Amniotic stem cell (primary cell): ENCODE data around the gene ACTL6B.
A peak's percentile ranks its signal among the peaks of the same experiment; 100 is the strongest.

Experiments
- DNase-seq: peaks from one replicate; lab custom pipeline; 2025; lab: John Stamatoyannopoulos, UW

Gene ACTL6B

DNA sequence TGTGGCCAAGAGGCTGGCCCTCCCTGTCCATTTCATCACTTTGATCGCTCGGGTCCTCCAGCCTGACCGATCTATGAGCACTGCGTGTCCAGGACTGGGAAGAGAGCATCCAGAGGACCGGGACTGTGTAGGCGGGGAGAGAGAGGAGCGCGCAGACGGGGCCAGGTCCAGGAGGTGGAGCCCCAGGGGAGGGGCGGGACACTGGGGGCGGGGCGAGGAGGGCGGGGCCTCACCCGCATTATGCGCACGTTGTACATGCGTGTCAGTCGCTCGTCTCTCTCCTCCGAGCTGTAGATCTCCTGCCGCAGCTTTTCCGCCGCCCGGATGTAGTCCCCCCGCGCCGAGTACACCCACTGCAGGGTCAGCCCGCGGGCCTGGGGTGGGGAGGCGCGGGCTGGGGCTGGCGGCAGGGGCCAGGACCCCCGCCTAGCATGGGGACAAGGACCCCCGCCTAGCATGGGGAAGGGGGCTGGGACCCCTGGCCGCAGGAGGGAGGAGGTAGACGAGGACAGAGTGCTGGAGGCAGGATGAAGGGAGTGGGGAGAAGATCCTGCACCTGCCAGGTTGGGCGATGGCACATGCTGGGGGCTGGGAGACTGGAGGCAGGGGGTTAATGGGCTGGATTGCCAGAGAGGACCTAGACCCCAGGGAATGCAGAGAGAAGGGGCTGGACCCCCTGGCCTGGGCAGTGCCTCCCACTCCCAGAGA is 29.6 kb downstream of the ACTL6B start:
- peak; percentile 47 for DNase-seq

DNA sequence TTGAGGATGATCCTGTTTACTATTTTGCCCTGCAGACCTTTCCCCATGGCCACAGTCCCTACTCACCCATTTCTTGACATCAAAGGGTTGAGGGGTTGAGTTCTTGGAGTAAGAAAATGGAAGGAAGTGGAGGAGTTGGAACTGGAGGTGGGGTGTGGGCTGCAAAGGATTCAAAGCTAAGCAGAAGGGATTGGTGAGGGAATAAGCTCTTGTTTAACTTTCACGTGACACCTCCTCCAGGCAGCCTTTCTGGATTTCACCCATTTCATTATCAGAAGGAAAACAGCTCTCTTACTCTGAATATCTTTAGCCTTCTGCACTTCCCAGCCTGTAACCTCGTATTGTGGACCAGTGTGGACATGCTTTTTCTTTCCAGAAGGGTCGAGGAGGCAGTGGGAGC is 30.2 kb downstream of the ACTL6B start:
- DNase-seq = no peak

DNA sequence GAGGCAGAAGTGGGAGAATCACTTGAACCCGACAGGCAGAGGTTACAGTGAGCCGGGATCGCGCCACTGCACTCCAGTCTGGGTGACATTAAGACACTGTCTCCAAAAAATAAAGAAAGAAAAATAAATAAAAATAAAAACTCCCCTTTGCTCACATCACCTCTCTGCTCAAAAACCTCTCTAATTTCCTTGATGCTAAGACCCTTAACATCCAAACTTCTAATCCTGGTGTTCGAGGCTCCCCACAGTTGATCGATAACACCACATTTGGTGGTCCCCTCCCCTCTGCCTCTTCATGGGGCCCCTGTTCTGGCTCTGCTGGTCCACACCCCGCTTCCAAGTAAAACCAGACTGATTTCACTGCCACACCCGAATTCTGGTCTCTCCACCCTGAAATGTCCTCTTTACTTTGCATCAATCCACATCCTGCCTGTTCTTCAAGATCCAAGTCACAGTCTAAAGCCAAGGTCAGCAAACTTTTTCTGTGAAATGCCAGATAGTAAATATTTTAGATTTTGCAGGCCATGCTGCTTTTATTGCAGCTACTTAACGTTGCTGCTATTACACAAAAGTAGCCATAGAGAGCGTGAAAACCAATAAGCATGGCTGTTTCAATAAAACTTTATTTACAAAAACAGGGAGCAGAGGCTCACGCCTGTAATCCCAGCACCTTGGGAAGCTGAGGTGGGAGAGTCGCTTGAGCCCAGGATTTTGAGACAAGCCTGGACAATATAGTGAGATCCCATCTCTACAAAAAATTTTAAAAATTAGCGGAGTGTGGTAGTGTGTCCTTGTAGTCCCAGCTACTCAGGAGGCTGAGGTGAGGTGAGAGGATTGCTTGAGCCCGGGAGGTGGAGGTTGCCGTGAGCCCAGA is 32.1 kb downstream of the ACTL6B start:
- no peak for DNase-seq

DNA sequence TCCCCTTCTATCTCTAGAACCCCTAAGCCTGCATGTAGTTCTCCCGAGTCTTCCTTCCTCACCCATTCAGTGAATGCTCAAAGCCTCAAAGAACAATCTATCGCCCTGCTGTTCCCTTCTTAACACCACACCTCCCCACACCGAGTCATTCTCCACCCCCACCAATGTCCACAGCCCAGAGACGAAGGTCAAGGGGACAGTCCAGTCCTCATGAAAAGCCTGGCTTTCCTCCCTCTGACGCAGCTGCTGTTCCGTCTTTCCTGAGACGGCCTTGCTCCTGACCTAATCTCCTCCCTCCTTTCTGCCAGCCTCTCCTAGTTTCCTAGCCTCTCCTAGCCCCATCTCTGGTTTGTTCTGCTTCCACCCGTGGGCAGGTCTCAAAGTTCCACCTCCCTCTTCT is 34.7 kb downstream of the ACTL6B start:
- DNase-seq = no peak

DNA sequence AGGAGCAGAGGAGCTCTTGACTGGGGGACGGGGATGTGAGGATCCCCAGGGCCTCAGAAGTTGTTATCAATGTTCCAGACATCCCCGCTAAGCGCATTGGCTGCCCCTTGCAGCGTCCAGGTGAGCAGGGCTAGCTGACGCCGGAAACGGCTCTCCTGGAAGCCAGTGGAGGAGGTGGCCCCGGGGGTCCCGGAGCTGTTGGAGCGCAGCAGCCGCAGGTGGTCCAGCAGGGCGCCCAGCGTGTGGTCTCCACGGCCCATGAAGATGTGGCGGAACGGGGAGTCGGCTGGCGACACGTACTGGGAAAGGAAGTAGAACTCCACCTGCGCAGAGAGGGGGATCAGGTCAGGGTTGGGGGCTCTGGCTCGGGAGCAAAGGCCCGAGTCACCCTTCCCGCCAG is 35.4 kb downstream of the ACTL6B start:
- DNase-seq = no peak

DNA sequence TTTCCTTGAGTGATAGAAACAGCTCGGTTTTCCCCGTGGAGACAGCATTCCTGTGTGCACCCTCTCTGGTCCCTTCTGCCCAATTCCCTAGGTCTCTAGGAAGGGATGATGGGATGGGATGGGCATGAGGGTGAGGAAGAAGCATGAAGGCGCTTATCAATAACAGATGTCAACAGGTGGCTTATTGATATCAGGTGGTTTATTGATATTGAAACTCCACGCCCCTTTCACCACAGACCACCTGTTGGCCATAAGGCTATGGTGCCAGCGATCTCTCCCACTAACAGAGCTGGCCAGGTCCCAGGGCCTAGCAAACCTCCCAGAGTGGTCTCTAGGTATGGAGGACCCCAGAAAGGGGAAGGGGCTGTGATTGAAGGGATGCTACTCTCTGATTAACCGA is 36.0 kb downstream of the ACTL6B start:
- DNase-seq = no peak

DNA sequence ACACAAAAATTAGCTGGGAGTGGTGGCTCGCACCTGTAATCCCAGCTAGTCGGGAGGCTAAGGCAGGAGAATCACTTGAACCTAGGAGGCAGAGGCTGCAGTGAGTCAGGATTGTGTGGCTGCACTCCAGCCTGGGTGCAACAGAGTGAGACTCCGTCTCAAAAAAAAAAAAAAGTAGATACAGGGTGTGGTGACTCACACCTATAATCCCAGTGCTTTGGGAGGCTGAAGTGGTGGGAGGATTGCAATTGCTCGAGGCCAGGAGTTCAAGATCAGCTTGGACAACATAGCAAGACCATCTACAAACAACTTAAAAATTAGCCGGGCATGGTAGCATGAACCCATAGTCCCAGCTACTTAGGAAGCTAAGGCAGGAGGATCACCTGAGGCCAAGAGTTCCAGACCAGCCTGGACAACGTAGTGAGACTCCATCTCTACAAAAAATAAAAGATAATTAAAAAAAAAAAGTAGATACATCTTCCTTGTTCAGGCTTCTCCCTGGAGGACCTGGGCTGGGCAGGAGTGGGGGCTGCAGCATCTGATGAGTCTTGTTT is 41.9 kb downstream of the ACTL6B start:
- no peak for DNase-seq

DNA sequence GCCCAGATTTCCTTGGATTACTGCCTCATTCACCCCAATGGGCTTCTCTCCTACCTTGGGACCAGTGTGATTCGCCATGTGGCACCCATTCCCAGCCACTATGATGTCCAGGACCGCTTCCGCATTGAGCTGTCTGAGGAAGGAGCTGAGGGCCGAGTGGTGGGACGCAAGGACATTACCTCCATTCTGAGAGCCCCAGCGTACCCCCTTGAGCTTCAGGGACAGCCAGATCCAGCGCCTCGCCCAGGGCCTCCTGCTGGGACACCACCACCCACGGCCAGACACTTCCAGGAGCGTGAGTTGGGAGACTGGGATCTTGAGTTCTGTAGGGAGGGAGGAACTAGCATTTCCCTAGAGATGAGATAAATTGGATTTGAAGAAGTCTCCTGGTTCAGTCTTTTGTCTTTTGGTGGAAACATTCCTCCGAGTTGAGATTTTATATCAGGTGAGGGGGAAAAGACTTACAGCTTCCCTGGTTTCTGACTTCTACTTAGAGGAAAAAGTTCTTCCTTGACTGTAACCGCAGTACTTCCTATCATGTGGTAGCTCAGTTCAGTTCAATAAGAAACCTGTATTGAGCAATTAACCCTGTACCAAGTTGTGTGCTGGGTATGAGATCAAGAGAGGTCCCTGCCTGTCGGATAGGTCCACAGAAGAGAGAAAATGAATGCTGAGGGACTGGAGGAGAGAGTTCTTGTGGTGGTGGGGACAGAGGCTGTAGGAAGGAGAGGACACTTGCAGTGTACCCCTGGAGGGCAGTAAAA is 42.7 kb downstream of the ACTL6B start:
- no peak for DNase-seq

DNA sequence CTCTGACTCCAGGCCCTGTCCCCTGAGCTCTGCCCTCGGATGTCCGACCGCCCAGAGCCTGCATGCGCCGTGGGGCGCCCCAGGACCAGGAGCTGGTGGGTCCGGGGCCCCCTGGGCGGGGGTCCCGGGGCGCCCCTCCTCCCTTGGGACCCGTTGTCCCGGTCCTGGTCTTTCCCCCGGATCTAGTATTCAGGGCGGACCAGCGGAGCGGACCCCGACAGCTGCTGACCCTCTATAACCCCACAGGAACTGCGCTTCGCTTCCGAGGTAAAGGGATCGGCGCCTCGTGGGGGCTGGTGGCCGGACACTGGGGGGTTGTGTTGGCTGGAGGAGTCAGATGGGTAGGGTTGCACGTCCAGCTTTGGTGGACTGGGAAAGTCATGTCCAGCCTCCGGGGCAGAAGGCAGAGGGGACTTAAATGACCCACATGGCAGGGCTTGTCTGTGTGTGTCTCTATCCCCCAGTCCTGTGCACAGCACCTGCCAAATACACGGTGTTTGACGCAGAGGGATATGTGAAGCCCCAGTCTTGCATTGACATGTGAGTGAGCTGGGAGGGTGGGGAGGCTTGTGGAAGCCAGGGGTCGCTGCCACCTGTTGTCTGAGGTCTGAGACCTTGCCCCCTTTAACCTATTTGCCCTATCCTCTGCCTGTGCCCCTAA is 43.4 kb downstream of the ACTL6B start:
- DNase-seq = no peak

DNA sequence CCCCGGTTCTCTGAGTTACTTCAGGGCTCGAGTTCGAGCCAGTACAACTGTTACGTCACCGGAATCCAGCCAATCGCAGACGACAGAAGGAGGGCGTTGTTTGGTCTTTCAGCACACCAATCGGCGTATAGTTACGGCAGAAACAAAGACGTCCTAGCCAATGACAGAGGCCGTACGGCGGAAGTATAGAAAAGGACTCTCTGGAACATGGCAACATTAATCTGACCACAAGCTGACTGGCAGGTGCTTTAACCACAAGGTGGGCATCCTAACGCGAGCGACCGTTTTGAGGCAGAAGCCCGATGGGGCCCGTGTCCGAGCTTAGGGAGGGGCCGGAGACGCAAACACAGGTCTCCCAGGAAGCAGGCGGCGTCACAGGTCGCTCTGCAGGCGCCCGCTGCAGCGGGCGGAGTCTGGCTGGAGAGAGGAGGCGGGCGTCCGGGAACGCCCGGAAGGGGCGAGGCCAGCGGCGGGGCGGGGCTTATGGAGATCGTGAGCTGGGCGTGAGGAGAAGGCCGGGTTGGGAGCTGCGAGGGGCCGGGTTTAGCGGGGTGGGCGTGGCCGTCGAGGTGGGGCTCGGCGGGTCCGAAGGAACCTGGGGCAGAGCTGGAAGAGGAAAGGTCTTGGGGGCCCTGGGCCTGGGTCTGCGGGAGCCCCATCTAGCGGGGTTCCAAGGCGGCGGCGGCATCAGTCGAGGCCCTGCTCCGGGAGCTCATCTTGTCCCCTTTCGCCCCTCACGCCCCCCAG is 44.1 kb downstream of the ACTL6B start, which contains the start of gene MOSPD3:
Gene MOSPD3, plus strand, starts transcription at position 558 of the 747 bp plus-strand sequence. CDS start 252 bp downstream, outside the sequence.
- peak; percentile 99 for DNase-seq

DNA sequence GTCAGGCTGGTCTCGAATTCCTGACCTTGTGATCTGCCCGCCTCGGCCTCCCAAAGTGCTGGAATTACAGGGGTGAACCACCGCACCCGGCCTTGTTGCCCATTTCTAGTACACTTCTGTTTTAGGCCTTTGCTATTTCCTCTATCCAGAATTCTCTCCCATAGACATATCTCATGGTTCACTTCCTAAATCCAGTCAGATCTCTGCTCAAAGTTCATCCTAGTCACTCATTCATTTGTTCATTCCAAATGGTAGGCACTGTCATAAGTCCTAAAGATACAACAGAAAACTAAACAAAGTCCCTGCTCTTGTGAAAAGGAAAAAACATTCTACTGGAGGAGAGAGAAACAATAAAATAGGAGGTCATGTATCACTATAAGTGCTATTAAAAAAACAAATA is 46.3 kb downstream of the ACTL6B start:
- DNase-seq = no peak

DNA sequence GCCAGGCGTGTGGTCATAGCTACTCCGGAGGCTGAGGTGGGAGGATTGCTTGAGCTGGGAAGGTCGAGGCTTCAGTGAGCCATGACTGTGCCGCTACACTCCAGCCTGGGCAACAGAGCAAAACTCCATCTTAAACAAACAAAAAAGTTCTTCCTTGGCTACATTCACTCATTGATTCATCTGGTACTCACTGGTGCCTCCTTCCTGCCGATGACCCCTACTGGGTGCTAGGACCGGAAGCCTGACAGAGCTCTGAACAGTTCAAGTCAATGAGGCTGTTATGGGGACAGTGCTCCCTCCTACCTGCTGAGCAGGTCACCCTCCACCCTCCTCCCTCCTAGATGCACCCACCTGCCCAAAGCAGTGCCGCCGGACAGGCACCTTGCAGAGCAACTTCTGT is 49.1 kb downstream of the ACTL6B start:
- DNase-seq = no peak

DNA sequence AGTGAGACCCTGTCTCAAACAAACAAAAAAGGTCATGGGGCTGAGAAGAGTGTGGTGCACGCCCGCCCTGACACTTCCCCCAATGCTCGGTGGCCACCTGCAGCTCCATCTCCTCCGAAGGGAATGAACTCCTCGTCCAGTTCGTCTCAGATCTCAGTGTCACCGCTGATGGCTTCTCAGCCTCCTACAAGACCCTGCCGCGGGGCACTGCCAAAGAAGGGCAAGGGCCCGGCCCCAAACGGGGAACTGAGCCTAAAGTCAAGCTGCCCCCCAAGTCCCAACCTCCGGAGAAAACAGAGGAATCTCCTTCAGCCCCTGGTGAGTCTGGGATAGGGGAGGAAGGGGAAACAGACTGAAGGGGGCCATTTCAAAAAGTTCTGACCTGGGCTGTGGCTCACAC is 49.9 kb downstream of the ACTL6B start:
- DNase-seq = no peak

DNA sequence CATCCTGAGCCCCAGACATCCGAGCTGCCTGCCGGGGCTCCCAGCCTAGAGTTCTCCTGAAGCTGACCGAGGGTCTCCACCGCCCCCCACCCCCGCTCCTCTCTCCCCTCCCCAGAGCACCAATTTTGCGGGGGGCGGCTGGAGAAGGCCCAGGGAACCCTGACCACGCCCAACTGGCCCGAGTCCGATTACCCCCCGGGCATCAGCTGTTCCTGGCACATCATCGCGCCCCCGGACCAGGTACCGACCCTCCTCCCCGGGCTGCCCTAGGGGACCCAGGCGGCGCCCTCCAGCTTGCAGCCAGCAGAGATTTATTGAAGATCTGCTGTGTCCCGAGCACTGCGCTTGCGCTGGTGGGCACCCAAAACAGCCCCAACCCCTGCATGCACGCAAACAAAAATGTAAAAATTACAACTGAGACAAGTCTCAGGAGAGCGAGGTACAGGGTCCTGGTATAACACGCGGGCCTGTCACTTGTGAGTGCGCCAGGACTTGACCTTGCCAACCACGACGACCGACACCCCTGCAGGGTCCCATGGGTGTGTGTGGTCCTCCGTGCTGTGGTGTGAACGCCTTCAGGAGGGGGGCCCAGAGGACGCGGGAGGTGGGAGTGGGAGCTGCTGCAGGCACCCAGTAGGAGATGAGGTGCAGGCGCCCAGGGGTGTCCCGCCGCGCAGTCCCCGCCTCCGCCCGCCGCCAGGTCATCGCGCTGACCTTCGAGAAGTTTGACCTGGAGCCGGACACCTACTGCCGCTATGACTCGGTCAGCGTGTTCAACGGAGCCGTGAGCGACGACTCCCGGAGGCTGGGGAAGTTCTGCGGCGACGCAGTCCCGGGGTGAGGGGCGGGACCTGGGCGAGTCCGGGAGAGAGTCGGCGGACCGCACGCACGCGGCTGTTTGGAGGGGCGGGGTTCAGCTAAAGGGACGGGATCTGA is 51.0 kb downstream of the ACTL6B start:
- no peak for DNase-seq

DNA sequence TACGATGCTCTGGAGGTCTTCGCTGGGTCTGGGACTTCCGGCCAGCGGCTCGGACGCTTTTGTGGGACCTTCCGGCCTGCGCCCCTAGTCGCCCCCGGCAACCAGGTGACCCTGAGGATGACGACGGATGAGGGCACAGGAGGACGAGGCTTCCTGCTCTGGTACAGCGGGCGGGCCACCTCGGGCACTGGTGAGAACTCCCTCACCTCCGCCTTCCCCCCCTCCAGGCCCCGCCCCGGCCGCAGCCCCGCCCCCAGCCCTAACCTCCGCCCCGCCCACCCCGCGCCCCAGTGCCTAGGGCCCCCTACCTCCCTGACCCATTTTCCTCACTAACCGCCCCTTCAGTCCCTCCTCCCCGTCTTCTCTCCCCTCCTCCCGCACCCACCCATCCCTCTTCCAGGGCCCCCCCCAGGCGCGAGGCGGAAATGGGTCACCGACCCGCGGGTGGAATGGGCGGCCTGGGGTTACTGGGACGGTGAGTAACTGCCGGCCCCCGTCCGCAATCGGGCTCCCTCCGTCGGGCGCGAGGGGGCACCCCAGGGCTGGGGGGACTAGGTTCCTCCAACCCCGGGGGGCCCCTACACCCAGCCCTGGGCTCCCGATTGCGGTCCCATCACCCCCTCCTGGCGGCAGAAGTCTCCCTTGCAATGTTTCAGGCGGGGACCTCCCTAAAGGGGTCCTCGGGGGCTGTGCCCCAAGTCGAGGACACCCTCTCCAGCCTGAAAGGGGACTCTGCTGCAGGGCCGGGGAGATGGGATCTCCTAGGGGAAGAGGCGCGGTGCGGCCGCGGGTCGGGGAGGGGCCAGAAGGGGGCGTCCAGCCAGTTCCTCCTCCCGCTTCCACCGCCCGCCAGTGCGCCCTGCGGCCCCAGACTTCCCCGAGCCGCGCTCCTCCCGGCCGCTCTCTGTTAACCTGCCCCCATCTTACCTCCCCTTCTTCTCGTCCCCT is 51.9 kb downstream of the ACTL6B start:
- no peak for DNase-seq

DNA sequence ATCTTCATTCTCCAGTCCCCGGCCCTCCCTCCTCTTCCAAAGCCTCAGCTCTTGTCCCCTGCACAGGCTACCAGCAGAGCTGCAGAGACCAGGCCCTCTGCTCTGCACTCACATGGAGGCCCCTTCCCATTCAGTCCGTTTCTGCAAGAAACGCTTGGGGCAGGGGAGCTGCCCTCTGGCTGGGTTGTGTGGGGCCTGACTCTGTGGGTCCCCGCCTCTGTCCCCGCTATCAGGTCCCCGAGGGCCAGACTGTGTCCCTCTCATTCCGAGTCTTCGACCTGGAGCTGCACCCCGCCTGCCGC is 52.6 kb downstream of the ACTL6B start:
- no peak for DNase-seq

DNA sequence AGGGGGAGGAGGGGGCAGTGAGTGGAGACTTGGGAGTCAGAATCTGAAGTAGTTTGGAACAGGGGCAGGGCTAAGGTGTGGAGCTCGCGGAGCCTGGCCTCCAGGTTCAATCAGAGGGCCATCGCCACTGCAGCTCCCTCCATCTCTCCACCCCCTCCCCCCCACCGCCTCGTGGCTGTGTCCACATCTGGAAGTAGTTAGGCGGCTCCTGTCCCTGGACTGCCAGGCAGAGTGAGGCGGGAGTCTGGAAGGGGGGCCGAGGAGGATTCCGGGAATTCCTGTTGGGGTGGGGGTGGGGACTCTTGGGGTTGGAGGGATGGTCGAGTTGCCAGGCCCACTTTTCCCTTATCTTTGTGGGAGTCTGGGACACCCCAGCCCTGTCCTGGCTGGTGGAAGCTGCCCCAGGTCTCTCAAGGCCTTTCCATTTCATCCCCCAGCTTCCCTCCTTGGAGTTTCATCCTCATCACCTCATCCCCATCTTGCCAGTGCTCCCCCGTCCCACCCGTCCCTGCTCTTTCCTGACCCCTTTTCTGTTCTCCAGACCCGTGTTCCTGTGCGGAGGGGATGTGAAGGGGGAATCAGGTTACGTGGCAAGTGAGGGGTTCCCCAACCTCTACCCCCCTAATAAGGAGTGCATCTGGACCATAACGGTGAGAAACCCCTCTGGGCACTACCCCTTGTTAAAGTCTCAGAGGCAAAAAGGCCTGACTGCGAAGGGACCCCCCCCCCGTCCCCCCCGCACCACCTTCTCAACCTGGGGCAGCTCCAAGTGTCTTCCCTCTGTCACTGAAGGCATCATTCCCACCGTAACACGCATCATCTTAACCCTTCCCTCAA is 53.1 kb downstream of the ACTL6B start:
- DNase-seq = peak; percentile 58

DNA sequence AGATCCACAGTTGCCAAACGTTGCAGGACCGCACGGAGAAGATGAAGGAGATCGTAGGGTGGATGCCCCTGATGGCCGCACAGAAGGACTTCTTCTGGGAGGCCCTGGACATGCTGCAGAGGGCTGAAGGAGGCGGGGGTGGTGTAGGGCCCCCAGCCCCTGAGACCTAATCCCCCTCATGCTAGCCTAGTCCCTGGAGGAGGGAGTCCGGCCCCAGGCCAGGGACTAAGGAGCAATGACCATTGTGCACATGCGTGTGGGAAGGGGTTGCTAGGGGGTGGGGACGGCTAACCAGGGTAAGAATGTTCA is 55.6 kb downstream of the ACTL6B start:
- no peak for DNase-seq
